HPDE6-E6E7 (cell line): Measurements from ENCODE around the gene CDC42BPG.

ENCODE experiments used
- DNase-seq: peaks from one replicate; pipeline ENCODE4 v3.0.0; 2011; ENCODE audit warnings: missing footprints; ENCODE audit errors: extremely low spot score

CDC42BPG gene

GRCh38 chr11:64866173-64866491 lies 21.7 kb upstream of the CDC42BPG start:
- no peak for DNase-seq

DNA sequence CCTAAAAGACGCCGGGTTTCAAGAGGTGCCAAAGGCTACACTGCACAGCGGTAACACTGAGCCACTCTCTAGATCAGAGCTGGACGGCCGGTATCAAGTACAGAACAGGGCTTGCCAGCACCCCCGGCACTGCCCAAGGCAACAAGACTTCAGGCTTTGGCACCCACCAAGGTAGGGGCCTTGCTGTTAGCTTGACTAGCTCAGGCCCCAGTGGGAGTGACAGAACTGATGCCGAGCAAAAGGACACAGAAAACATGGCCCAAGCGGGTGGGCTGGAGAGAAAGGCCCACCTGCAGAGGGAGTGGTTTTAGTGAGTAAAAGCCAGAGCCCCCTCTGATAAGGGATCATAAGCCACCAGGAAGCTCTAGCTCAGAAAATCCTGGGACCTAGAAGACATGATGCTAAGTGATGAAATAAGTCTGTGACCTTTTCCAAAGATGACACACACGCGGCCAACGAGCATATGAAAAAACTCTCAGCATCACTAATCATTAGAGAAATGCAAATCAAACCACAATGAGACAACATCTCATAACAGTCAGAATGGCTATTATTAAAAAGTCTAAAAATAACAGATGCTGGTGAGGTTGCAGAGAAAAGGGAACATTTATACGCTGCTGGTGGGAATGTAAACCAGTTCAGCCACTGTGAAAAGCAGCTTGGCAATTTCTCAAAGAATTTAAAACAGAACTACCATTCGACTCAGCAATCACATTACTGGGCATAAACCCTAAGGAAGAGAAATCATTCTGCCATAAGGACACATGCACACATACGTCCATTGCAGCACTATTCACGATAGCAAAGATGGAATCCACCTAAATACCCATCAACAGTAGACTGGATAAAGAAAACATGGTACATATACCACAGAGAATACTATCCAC lies 21.1 kb upstream of the CDC42BPG start:
- no peak for DNase-seq

GRCh38 chr11:64864473-64865285 lies 20.2 kb upstream of the CDC42BPG start:
- DNase-seq, result no peak

GRCh38 chr11:64864135-64864472 lies 19.7 kb upstream of the CDC42BPG start:
- no peak for DNase-seq

- no peak for DNase-seq
These were observed 19.1 kb upstream of the CDC42BPG start for GRCh38 chr11:64863391-64864060.

- no peak for DNase-seq
These were observed 18.5 kb upstream of the CDC42BPG start for GRCh38 chr11:64862987-64863390.

- no peak for DNase-seq
These were observed 16.9 kb upstream of the CDC42BPG start for GRCh38 chr11:64861227-64861975.

DNA sequence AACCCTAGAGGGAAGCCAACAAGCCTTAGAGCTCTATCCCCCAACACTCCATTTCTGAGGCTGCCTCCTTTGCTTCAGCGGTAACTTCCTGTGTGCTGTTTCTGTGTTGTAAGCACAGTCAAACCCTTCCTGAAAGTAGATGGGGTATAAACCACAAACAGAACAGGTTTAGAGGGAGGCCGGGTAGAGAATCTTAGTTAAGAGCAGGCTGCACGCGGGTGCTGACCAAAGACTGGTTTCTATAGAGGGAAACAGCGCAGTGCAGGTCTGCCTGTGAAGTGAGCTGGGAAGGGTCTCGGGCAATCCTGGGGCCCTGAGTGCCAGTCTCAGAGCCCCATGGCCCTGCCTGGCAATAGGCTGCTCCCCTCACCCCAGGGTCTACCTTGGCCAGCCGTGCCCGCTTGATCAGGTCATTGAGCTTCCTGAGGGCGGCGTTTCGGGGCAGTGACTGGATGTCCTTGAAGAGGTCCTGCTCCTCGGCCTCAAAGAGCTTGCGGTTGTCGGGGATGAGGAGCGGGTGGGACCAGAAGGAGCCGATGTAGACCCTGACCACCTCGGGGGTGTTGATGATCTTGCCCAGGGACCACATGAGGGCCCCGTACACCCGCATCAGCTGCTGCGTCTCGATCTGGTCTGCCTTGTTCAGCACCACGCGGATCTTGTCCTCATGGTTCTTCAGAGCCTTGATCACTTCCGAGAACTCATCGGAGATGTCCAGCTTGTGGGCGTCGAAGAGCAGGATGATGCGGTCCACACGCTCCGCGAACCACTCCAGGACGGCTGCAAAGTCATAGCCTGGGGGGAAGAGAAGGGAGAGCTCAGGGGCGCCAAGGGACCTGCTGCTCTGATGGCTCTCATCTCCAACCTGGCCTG lies 15.3 kb upstream of the CDC42BPG start:
- DNase-seq, result no peak

DNA sequence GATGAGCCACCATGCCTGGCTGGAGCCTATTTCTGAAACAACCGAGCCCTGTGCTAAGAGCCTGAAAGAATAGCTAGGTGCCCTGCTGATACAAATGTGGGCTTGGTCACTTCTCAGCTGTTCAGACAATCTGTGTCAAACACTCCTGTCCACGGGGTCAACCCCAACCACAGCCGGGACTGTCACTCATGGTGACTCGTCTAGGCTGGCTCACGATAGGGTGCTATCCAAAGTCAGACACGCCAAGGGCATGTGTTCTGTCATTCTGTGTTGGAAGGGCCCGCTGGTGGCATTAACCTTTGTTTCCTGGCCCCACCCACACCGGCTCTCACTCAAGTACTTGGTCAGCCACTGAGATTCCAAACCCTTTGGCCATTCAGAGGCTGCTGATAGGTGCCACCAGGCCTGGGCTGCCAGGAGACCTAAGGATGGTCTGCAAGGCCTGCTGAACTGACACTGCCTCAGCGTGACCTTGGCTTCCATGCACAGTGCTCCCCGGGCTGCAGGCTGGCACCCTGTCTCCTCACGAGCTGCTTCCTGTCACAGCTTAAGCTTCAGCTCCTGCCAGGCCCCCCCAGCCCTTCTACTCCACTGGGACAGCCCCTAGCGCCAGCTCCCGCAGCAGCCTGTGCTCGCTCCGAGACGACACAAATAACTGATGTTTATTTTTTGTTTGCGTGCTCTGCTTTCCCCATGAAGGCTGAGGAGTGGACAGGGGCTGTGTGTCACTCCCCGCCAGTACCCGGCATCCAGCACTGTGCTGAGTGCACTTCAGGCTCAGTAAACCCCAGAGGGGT lies 14.2 kb upstream of the CDC42BPG start:
- no peak for DNase-seq

GRCh38 chr11:64857485-64857884 lies 13.0 kb upstream of the CDC42BPG start:
- DNase-seq, result no peak

GRCh38 chr11:64856382-64857227 lies 12.2 kb upstream of the CDC42BPG start:
- peak; percentile 95 for DNase-seq

- no peak for DNase-seq
These were observed 11.3 kb upstream of the CDC42BPG start for GRCh38 chr11:64855596-64856304.

GRCh38 chr11:64854534-64855502 lies 10.4 kb upstream of the CDC42BPG start:
- DNase-seq, result peak; percentile 93

DNA sequence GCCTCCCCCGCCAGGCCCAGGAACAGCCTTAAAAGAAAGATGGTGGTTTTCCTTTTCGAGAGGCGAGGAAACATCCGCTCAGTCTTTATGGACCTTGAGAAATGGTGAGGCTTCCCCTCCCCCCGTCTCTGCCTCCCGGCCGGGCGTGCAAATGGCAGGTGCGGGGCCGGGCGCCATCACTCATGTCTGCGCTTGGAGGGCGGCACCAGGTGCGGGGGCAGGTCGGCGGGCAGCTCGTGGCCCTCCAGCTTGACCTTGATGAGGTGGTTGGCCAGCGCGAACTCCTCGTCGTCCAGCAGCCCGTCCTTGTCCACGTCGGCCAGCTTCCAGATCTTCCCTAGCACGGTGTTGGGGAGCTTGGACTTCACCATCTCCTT lies 9.7 kb upstream of the CDC42BPG start:
- DNase-seq, result no peak

DNA sequence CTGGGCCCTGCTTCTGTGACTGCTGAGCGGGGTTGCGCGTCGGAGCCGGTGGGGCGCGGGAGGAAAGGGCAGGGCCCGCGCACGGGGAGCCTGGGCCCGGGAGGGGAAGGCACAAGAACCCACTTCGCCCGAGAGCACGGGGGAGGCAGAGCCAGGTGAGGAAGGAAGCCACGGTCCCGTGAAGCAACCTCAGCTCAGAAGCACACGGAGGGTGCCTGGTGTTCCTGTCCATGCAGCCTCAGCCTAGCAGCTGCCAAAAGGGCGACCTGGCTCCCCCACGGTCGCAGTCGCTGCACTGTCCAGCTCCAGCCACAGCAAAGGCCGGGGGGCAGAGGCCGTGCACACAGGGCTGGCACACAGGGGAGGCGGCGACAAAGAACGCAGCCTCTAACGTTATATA lies 9.3 kb upstream of the CDC42BPG start:
- DNase-seq, result no peak

DNA sequence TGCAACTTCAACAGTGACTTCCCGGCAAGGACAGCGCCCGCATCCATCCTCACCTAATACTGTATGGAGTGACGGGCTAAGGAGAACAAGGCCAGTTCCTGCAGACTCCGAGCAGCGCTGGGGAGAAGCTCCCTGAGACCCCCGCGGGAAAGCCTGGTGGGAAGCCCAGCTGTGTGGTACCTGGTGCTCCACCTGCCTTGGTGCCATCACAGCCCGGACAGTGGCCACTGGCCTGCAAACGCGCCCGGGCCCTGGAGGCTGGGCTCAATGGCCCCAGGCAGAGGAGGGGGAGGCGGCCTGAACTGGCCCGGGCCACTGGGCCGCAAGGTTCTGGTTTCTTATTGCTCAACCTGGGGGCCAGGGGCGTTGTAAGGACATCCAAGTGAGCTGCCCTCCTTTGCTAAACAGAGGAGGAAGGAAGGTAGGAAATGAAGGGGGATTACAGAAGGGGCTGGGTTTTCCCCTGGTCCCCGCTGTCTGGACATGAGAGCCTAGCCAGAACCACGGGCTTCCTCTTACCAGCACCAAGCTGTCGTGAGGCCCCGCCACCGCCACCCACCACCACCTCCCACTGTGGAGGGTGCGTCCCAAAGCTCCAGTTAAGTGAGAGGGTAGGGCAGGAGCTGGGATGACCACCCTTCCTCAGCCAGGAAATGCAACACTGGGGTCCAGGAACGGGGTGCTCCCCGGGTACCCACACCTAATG lies 8.5 kb upstream of the CDC42BPG start:
- no peak for DNase-seq
